ENCODE data around the gene FBXO22.

DNA sequence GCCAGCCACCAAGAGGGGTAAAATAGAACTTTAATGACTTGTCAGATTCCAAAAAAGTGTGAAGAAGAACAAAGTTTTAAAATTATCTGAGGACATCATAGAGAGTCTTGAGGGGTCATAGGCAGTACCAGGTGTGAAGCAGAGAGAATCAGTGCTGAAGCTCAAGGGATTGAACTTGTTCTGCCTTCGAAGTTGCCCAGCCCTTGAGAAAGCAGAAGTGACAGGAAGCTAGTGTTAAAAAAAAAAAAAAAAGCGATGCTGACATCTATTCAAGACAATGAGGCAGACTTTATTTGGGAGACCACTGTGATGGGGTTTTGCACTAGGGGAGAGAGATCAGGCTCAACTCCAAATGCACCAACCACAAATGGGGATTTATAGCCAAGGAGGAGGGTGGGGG, 21.8 kb downstream of the FBXO22 start:
- TF ChIP-seq CBX8 (IDR thresholded peaks at IDR 0.05; ENCODE audit: borderline replicate concordance, low read depth, low read length): no peak
- TF ChIP-seq, protein P1, sequence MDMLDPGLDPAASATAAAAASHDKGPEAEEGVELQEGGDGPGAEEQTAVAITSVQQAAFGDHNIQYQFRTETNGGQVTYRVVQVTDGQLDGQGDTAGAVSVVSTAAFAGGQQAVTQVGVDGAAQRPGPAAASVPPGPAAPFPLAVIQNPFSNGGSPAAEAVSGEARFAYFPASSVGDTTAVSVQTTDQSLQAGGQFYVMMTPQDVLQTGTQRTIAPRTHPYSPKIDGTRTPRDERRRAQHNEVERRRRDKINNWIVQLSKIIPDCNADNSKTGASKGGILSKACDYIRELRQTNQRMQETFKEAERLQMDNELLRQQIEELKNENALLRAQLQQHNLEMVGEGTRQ (IDR thresholded peaks at IDR 0.05; ENCODE audit: low read length): no peak
- TF ChIP-seq BRCA1 (IDR thresholded peaks at IDR 0.05; ENCODE audit: low read depth, low read length): no peak
- no peak for TF ChIP-seq TAF1 (IDR thresholded peaks at IDR 0.05; ENCODE audit: low read depth, low read length)
- TF ChIP-seq, protein P2, sequence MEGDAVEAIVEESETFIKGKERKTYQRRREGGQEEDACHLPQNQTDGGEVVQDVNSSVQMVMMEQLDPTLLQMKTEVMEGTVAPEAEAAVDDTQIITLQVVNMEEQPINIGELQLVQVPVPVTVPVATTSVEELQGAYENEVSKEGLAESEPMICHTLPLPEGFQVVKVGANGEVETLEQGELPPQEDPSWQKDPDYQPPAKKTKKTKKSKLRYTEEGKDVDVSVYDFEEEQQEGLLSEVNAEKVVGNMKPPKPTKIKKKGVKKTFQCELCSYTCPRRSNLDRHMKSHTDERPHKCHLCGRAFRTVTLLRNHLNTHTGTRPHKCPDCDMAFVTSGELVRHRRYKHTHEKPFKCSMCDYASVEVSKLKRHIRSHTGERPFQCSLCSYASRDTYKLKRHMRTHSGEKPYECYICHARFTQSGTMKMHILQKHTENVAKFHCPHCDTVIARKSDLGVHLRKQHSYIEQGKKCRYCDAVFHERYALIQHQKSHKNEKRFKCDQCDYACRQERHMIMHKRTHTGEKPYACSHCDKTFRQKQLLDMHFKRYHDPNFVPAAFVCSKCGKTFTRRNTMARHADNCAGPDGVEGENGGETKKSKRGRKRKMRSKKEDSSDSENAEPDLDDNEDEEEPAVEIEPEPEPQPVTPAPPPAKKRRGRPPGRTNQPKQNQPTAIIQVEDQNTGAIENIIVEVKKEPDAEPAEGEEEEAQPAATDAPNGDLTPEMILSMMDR (IDR thresholded peaks at IDR 0.05; ENCODE audit: control extremely low read depth in 1 of 3, insufficient read depth in 1 of 3, low read depth in 1 of 3, low read length in 3 of 3): no peak
- TF ChIP-seq CHD2 (IDR thresholded peaks at IDR 0.05; ENCODE audit: low read length): no peak
- no peak for TF ChIP-seq BACH1 (IDR thresholded peaks at IDR 0.05; ENCODE audit: low read length)
- TF ChIP-seq JUN (IDR thresholded peaks at IDR 0.05; ENCODE audit: low read depth, low read length): no peak
- no peak for TF ChIP-seq SRF (IDR thresholded peaks at IDR 0.05; ENCODE audit: low read depth, low read length)
